ENCODE results near the gene ZNF174. TPM values are rescaled to one million over a fixed set of nuclear protein-coding genes. Genes with fewer than 3 reads are reported as not detected.

ZNF174 gene
- 1 to 10 TPM; 3.5 to 9.0 (median 7.5) TPM for total RNA-seq
- 10.2 TPM for total RNA-seq (2013)

DNA sequence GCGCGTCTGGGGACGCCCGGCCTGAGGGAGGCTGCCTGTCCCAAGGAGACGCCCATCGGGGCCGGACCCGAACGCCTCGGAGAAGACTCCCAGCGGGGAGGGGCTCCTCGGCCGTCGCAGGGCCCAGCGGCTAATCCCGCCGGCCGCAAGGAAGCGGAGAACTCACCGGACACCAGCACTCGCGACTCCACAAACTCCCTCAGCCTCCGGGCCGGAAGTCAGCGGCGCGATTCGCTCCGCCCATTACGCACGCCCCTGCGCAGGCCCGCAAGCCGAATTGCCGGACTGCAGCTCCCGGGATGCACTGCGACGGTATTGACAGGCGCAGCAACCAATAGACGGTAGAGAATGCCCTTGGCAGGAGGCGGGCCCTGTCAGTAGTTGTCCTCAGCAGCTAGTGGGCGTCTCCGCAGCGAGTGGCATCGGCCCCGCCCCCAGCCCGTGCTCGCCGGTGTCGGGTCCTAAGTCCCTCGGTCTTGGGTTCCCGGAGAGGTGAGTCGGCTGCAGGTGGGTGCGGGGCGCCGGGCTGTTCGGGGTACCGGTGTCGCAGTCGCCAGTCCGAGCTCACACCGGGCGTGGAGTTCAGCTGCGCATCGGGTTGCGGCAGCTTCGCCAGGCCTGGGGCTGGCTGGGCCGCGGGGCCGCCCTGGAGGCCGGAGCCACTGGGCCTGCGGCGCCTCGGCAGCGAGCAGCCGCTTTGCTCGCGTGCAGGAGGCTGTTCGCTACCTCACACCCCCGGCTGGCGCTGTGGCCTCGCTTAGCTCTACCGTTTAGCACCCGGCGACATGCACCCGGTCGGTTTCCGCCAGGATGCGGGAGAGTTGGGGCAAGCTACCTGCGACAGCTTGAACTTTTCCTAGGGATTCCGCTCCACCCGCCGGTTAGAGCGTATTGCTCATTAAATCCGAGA lies at the start of gene ZNF174, which contains the start of gene ZSCAN32:
TSS of gene ZNF174 (plus strand) at position 437 of the 910 bp plus-strand sequence. CDS start 790 bp downstream, outside the sequence.
TSS of gene ZSCAN32 (minus strand) at position 226 of the 910 bp plus-strand sequence. CDS start 3,447 bp downstream, outside the sequence.
- TF ChIP-seq, protein P1, sequence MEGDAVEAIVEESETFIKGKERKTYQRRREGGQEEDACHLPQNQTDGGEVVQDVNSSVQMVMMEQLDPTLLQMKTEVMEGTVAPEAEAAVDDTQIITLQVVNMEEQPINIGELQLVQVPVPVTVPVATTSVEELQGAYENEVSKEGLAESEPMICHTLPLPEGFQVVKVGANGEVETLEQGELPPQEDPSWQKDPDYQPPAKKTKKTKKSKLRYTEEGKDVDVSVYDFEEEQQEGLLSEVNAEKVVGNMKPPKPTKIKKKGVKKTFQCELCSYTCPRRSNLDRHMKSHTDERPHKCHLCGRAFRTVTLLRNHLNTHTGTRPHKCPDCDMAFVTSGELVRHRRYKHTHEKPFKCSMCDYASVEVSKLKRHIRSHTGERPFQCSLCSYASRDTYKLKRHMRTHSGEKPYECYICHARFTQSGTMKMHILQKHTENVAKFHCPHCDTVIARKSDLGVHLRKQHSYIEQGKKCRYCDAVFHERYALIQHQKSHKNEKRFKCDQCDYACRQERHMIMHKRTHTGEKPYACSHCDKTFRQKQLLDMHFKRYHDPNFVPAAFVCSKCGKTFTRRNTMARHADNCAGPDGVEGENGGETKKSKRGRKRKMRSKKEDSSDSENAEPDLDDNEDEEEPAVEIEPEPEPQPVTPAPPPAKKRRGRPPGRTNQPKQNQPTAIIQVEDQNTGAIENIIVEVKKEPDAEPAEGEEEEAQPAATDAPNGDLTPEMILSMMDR (IDR thresholded peaks at IDR 0.05), result no peak
- H3K9me3 Mint-ChIP-seq, result peaks cover 0 to 4% of the 10 kb centered on the region in 2 donors
- under 1% methylated on average over 94 of the region's 95 CpGs for WGBS (ENCODE audit: insufficient coverage)
- H3K36me3 Mint-ChIP-seq, result peaks cover 24% of the 10 kb centered on the region
- Histone ChIP-seq H3K36me3 (ENCODE audit: control insufficient read depth, insufficient read depth, low read length) (peaks cover 20% of the 10 kb centered on the region), H3K27me3 (ENCODE audit: control insufficient read depth, insufficient read depth, low read length) (no peaks in the 10 kb centered on the region), H3K4me3 (ENCODE audit: low read length) (peak within 1 kb of the TSS; percentile 68), H3K27ac (ENCODE audit: low read length) (peak within 1 kb of the TSS; percentile 74), H3K4me1 (ENCODE audit: control insufficient read depth, insufficient read depth, low read length) (peaks cover 19% of the 10 kb centered on the region), H3K9me3 (ENCODE audit: control insufficient read depth, insufficient read depth, low read length) (no peaks in the 10 kb centered on the region)
- intact Hi-C loops (cut with micrococcal nuclease), result loop anchor here (1.0 kb wide), 3 partner anchors 56 to 118 kb away; partner anchors contain the start of gene ZNF263
- H3K27me3 Mint-ChIP-seq (ENCODE audit: low read depth in 2 of 2), result no peaks in the 10 kb centered on the region
- peak; percentile 98 to 99 for DNase-seq
- peak within 1 kb of the TSS; percentile 87 to 90 for H3K27ac Mint-ChIP-seq
- H3K4me1 Mint-ChIP-seq, result peaks cover 41 to 48% of the 10 kb centered on the region in 2 donors
- peak; percentile 96 to 99 (median 97) for ATAC-seq
- H3K4me3 Mint-ChIP-seq, result peak within 1 kb of the TSS; percentile 95

GRCh38 chr16:3355589-3355988 lies 45.4 kb upstream of the ZNF174 start, which contains the start of gene OR2C1:
Gene OR2C1 (plus strand): TSS chr16:3355889. CDS start chr16:3355941, 52 bp downstream.
- H3K27ac Mint-ChIP-seq, result no peak within 1 kb of the TSS
- DNase-seq (no peak), ATAC-seq (no peak)
- H3K27ac ChIP-seq (ENCODE audit: low read length), result no peak within 1 kb of the TSS
- peaks cover 3 to 6% of the 10 kb centered on the region in 2 donors for H3K9me3 Mint-ChIP-seq
- H3K27me3 Mint-ChIP-seq (ENCODE audit: low read depth in 2 of 2), result peaks cover 8 to 37% of the 10 kb centered on the region in 2 donors
- TF ChIP-seq, protein P1 (IDR thresholded peaks at IDR 0.05), result no peak
- H3K4me3 ChIP-seq (ENCODE audit: low read length), result no peak within 1 kb of the TSS
- peaks cover 7% of the 10 kb centered on the region for H3K27me3 ChIP-seq (ENCODE audit: control insufficient read depth, insufficient read depth, low read length)
- no peaks in the 10 kb centered on the region for H3K9me3 ChIP-seq (ENCODE audit: control insufficient read depth, insufficient read depth, low read length)
- no peak within 1 kb of the TSS for H3K4me3 Mint-ChIP-seq
- no peaks in the 10 kb centered on the region for H3K4me1 ChIP-seq (ENCODE audit: control insufficient read depth, insufficient read depth, low read length)
- H3K4me1 Mint-ChIP-seq, result peaks cover 0 to 3% of the 10 kb centered on the region in 2 donors
- H3K36me3 Mint-ChIP-seq, result peaks cover 14% of the 10 kb centered on the region
- 80% methylated on average over 3 of the region's 3 CpGs for WGBS (ENCODE audit: insufficient coverage)
- intact Hi-C loops (cut with micrococcal nuclease), result no loop called here
- H3K36me3 ChIP-seq (ENCODE audit: control insufficient read depth, insufficient read depth, low read length), result no peaks in the 10 kb centered on the region

DNA sequence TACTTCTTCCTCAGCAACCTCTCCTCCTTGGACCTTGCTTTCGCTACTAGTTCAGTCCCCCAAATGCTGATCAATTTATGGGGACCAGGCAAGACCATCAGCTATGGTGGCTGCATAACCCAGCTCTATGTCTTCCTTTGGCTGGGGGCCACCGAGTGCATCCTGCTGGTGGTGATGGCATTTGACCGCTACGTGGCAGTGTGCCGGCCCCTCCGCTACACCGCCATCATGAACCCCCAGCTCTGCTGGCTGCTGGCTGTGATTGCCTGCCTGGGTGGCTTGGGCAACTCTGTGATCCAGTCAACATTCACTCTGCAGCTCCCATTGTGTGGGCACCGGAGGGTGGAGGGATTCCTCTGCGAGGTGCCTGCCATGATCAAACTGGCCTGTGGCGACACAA lies 44.9 kb upstream of the ZNF174 start:
- Histone ChIP-seq H3K27ac (ENCODE audit: low read length) (no peak overlapping the region), H3K27me3 (ENCODE audit: control insufficient read depth, insufficient read depth, low read length) (peaks cover 8% of the 10 kb centered on the region), H3K4me1 (ENCODE audit: control insufficient read depth, insufficient read depth, low read length) (no peaks in the 10 kb centered on the region), H3K4me3 (ENCODE audit: low read length) (no peak overlapping the region), H3K9me3 (ENCODE audit: control insufficient read depth, insufficient read depth, low read length) (peaks cover 2% of the 10 kb centered on the region), H3K36me3 (ENCODE audit: control insufficient read depth, insufficient read depth, low read length) (no peaks in the 10 kb centered on the region)
- intact Hi-C loops (cut with micrococcal nuclease), result no loop called here
- ATAC-seq, result no peak
- Mint-ChIP-seq H3K9me3 (peaks cover 3 to 6% of the 10 kb centered on the region in 2 donors), H3K4me1 (peaks cover 0 to 3% of the 10 kb centered on the region in 2 donors), H3K4me3 (no peak overlapping the region), H3K36me3 (peaks cover 18% of the 10 kb centered on the region), H3K27ac (no peak overlapping the region), H3K27me3 (ENCODE audit: low read depth in 2 of 2) (peaks cover 12 to 42% of the 10 kb centered on the region in 2 donors)
- TF ChIP-seq, protein P1 (IDR thresholded peaks at IDR 0.05), result no peak
- WGBS (ENCODE audit: insufficient coverage), result 93% methylated on average over 10 of the region's 10 CpGs
- no peak for DNase-seq

Data from natural killer cell (primary cell).